Epithelial cell of prostate (primary cell): ENCODE results near the gene HDAC4.
"Not testable (repeated sequence)": the region's sequence is repeated elsewhere in the genome, so short reads cannot be mapped to it uniquely, and the experiment has no call there.

Experiments
- DNase-seq: peaks from one replicate; pipeline ENCODE4 v3.0.0-alpha.2; 2011; ENCODE audit warnings: low read depth, low spot score
- H3K27ac ChIP-seq: fragments of 450-650 bp; 2 replicates; pipeline ENCODE4 v1.5.1; 2017; ENCODE audit warnings: mild to moderate bottlenecking

Gene HDAC4

GRCh38 chr2:239073745-239074530 lies 326.9 kb downstream of the HDAC4 start:
- no peak overlapping the region for H3K27ac ChIP-seq
- no peak for DNase-seq

GRCh38 chr2:239073270-239073669 lies 327.6 kb downstream of the HDAC4 start:
- no peak for DNase-seq
- no peak overlapping the region for H3K27ac ChIP-seq

- H3K27ac ChIP-seq, result no peak overlapping the region
- no peak for DNase-seq
These were observed 328.0 kb downstream of the HDAC4 start for GRCh38 chr2:239072786-239073185.

GRCh38 chr2:239070466-239070865 lies 330.4 kb downstream of the HDAC4 start:
- H3K27ac ChIP-seq, result no peak overlapping the region
- DNase-seq, result no peak

- not testable (repeated sequence) for DNase-seq, H3K27ac ChIP-seq
These were observed 331.2 kb downstream of the HDAC4 start for GRCh38 chr2:239069362-239070333.

GRCh38 chr2:239068411-239068810 lies 332.4 kb downstream of the HDAC4 start:
- DNase-seq, result no peak

GRCh38 chr2:239067196-239067865 lies 333.5 kb downstream of the HDAC4 start:
- no peak overlapping the region for H3K27ac ChIP-seq
- no peak for DNase-seq

More at GRCh38 chr2:239068411-239068810, 332.4 kb downstream of the HDAC4 start:
- H3K27ac ChIP-seq, result no peak overlapping the region

- no peak overlapping the region for H3K27ac ChIP-seq
- no peak for DNase-seq
These were observed 334.2 kb downstream of the HDAC4 start for GRCh38 chr2:239066597-239066996.

- H3K27ac ChIP-seq, result no peak overlapping the region
- DNase-seq, result no peak
These were observed 334.9 kb downstream of the HDAC4 start for GRCh38 chr2:239065962-239066361.

- no peak for DNase-seq
- H3K27ac ChIP-seq, result no peak overlapping the region
These were observed 335.3 kb downstream of the HDAC4 start for GRCh38 chr2:239065537-239065936.

- DNase-seq, result no peak
- no peak overlapping the region for H3K27ac ChIP-seq
These were observed 335.9 kb downstream of the HDAC4 start for GRCh38 chr2:239064891-239065290.

GRCh38 chr2:239064253-239064652 lies 336.6 kb downstream of the HDAC4 start:
- no peak for DNase-seq
- no peak overlapping the region for H3K27ac ChIP-seq

- DNase-seq, result no peak
These were observed 338.1 kb downstream of the HDAC4 start for GRCh38 chr2:239062743-239063142.

GRCh38 chr2:239061824-239062570 lies 338.8 kb downstream of the HDAC4 start:
- no peak overlapping the region for H3K27ac ChIP-seq
- DNase-seq, result no peak

More at GRCh38 chr2:239062743-239063142, 338.1 kb downstream of the HDAC4 start:
- no peak overlapping the region for H3K27ac ChIP-seq

GRCh38 chr2:239061121-239061666 lies 339.6 kb downstream of the HDAC4 start:
- H3K27ac ChIP-seq, result no peak overlapping the region
- no peak for DNase-seq

- no peak for DNase-seq
- H3K27ac ChIP-seq, result no peak overlapping the region
These were observed 340.1 kb downstream of the HDAC4 start for GRCh38 chr2:239060676-239061075.

- no peak overlapping the region for H3K27ac ChIP-seq
- no peak for DNase-seq
These were observed 341.0 kb downstream of the HDAC4 start for GRCh38 chr2:239059854-239060253.

- H3K27ac ChIP-seq, result no peak overlapping the region
- DNase-seq, result no peak
These were observed 342.1 kb downstream of the HDAC4 start for GRCh38 chr2:239058766-239059165.

- no peak overlapping the region for H3K27ac ChIP-seq
- no peak for DNase-seq
These were observed 343.3 kb downstream of the HDAC4 start for GRCh38 chr2:239057533-239057932.

- no peak overlapping the region for H3K27ac ChIP-seq
- no peak for DNase-seq
These were observed 344.2 kb downstream of the HDAC4 start for GRCh38 chr2:239056611-239057010.
